ENCODE measurements around the gene P4HB. TPM values are rescaled to one million over a fixed set of nuclear protein-coding genes. Genes with fewer than 3 reads are reported as not detected.

Gene P4HB
- total RNA-seq, 2 experiments from 2014 or later = 319 to 347 TPM

DNA sequence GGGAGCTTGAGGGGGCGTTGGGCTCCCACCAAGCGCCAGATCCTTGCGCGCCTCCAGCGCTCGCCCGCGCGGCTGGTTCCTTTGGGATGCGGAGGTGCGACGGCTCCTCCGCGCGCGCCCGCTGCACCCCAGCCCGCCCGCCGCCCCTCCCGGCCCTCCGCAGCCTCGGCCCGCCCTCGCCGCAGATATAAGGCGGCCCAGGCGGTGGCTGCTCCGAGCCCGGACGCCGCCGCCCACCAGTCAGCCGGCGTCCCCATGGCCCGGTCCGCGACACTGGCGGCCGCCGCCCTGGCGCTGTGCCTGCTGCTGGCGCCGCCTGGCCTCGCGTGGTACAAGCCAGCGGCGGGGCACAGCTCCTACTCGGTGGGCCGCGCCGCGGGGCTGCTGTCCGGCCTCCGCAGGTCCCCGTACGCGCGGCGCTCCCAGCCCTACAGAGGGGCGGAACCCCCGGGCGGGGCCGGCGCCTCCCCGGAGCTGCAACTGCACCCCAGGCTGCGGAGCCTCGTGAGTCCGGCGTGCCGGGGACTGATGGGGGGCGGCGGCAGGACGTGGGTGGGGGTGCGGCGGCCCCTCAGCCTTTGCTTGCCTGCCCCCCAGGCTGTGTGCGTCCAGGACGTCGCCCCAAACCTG, 41.8 kb upstream of the P4HB start, which contains the start of gene NPB:
TSS of gene NPB (plus strand) at position 216 of the 630 bp plus-strand sequence. CDS start at position 256, 40 bp downstream.
- ATAC-seq (ENCODE audit: low read depth) (peak; percentile 52), DNase-seq (no peak)
- Mint-ChIP-seq H3K36me3 (peaks cover 9% of the 10 kb centered on the region), H3K4me1 (peaks cover 2% of the 10 kb centered on the region), H3K27me3 (peaks cover 11% of the 10 kb centered on the region), H3K27ac (no peak within 1 kb of the TSS), H3K9me3 (no peaks in the 10 kb centered on the region), H3K4me3 (no peak within 1 kb of the TSS)
- POLR2A ChIA-PET = interaction anchor here (2.3 kb wide), 1 partner anchor 10 kb away, joined by 7 read pairs; the partner anchor contains the start of genes ALYREF and ANAPC11

DNA sequence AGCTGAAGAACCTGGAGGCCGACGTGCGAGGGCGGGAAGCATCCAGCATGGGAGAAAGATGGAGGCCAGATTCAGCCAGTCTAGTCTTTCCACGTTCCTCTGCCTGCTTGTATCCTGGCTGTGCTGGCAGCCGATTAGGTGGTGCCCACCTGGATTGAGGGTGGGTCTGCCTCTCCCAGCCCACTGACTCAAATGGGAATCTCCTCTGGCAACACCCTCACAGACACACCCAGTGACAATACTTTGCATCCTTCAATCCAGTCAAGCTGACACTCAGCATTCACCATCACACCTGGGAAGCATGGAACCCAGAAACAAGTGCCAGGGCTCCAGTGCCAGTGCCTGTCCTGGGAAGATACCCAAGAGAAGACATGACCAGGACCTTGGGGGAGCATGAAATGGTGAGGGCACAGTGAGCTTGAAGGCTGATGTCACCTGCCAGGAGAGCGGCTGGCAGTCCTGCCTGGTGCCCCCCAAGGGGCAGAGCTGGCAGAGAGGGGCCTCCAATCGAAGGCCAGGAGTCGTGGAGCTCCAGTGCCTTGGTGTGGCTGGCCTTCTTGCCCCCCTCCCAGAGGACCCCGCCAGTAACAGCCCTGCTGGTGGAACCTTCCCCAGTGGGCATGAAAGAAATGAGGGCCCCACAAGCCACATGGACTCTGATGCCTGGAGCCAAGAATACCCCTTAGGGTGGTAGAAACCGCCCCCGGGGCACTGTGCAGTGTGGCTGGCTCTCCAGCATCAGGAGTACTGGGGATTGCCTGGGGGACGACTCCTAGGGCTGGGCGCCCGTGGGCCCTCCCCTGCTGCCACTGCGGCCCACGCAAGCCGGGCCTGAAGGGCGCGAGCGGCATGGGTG, 41.1 kb upstream of the P4HB start:
- Mint-ChIP-seq H3K9me3 (no peaks in the 10 kb centered on the region), H3K4me3 (no peak overlapping the region), H3K27me3 (peaks cover 11% of the 10 kb centered on the region), H3K36me3 (peaks cover 9% of the 10 kb centered on the region), H3K4me1 (peaks cover 2% of the 10 kb centered on the region), H3K27ac (no peak overlapping the region)
- ATAC-seq (ENCODE audit: low read depth) = peak; percentile 15
- POLR2A ChIA-PET = interaction anchor here (0.6 to 2.3 kb wide), 2 partner anchors 9 to 393 kb away, joined by 4 to 7 read pairs; partner anchors contain the start of genes ALYREF and ANAPC11
- no peak for DNase-seq

DNA sequence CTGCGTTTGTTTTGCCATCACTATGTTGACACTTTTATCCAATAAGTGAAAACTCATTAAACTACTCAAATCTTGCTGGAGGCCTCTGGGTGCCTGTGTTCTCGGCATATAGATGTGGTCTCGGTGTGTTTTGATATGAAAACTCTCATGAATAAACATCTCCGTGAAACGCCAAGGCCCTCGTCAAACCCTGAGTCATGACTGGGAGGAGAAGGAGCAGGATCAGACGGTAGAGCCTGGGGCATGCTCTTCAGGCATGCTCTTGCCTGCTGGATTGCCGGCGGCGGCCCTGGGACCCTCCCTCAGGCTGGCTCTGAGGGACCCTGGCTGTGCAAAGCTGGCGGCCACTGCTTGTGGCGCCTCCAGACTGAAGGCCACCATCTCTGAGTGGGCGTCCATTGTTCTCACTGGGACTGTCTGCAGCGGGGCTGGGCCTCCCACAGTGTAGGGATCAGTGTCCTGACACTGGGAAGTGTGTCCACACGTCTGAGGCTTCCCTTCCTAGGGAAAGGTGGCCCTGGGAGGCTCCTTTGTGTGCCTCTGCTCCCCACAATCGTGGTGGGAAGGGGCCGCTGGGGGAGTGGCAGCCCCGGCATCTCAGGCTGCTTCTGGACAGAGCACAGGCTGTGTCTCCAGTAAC, 40.0 kb upstream of the P4HB start:
- Mint-ChIP-seq H3K4me1 (peaks cover 2% of the 10 kb centered on the region), H3K27me3 (peaks cover 11% of the 10 kb centered on the region), H3K9me3 (no peaks in the 10 kb centered on the region), H3K27ac (no peak overlapping the region), H3K36me3 (peaks cover 9% of the 10 kb centered on the region), H3K4me3 (no peak overlapping the region)
- DNase-seq (no peak), ATAC-seq (ENCODE audit: low read depth) (no peak)
- POLR2A ChIA-PET = interaction anchor here (2.3 kb wide), 1 partner anchor 8 kb away, joined by 7 read pairs; the partner anchor contains the start of genes ALYREF and ANAPC11

DNA sequence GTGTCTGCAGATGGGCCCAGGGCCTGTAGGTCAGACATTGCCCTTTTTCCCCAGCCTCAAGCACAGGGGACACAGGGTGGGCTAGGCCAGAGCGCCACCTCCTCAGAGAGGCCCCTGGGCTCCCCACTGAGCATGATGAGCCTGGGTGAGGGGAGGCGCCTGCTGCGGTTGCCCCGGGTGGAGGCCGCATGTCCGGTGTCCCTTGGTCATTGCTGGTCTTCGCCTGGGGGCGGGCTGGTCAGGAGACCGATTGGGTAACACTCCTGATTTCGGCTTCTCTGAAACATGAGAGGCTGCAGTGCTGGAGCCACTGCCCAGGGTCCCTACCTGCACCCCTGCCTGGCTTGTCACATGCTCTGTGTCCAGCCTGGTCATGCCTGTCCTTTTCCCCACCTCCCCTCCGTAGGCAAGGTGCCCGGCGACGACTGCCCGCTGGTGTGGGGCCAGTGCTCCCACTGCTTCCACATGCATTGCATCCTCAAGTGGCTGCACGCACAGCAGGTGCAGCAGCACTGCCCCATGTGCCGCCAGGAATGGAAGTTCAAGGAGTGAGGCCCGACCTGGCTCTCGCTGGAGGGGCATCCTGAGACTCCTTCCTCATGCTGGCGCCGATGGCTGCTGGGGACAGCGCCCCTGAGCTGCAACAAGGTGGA, 39.3 kb upstream of the P4HB start:
- H3K9me3 Mint-ChIP-seq = no peaks in the 10 kb centered on the region
- no peak overlapping the region for H3K27ac Mint-ChIP-seq
- H3K36me3 Mint-ChIP-seq = peaks cover 9% of the 10 kb centered on the region
- POLR2A ChIA-PET = no interaction called here
- ATAC-seq (ENCODE audit: low read depth) (no peak), DNase-seq (no peak)
- H3K27me3 Mint-ChIP-seq = peaks cover 11% of the 10 kb centered on the region
- H3K4me1 Mint-ChIP-seq = peaks cover 2% of the 10 kb centered on the region
- no peak overlapping the region for H3K4me3 Mint-ChIP-seq

DNA sequence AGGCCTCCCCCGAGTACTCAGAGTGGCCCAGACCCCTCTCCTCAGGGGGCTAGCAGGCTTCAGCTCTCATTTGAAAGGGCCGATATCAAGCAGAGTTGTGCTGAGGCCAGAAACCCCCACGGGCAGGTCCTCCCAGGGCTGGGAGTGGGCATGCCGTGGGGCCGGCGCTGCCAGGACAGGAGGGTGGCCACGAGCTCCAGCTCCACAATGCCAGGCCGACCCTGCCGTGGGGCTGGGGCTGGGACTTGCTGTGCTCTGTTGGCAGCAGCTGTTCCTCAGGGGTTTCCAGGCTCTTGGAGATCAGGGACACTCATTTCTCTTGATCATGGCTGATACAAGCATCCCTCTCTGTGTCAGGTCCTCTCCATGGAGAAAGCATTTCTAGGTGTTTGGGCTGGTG, 38.5 kb upstream of the P4HB start:
- Mint-ChIP-seq H3K36me3 (peaks cover 9% of the 10 kb centered on the region), H3K4me1 (peaks cover 2% of the 10 kb centered on the region), H3K27ac (no peak overlapping the region), H3K27me3 (peaks cover 11% of the 10 kb centered on the region), H3K4me3 (no peak overlapping the region), H3K9me3 (no peaks in the 10 kb centered on the region)
- DNase-seq = no peak
- POLR2A ChIA-PET = no interaction called here
- ATAC-seq (ENCODE audit: low read depth) = no peak

DNA sequence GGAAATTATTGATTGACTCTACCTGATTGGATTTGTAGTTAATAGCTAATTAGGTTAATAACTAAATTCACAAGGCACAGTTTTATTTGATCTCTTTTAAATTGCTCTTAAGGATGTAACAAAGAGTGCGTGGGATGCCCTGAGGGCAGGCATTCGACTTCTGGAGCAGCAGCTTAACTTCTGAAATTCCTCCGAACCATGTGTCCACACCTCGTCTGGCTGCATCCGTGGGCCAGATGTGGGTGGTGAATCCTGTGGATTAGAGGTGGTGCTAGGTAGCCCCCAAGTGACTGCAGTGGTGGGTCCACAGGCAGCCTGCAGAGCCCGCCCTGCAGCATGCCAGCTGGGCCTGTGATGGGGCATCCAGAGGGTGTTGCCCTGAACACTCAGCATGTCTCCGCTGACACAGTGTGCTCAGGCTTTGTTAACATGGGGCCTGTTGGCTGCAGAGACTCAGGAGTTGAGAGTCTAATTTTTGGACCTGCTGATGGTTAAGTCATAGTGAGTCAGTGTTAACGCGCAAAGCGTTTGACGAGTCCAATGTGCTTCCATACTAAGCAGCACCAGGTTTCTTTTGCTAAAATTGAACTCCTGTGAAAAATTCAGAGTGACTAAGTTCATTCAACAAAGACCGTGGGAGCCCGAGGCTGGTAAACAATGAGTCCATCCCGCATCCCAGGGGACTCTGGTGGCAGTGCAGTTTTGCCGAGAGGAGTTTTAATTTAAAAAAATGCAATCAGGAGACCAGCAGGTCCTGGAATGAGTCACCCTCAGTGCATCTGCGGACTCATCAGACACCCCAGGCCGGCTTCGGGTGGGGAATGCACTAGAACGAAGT, 37.9 kb upstream of the P4HB start:
- peaks cover 11% of the 10 kb centered on the region for H3K27me3 Mint-ChIP-seq
- H3K9me3 Mint-ChIP-seq = no peaks in the 10 kb centered on the region
- no peak for ATAC-seq (ENCODE audit: low read depth)
- POLR2A ChIA-PET = interaction anchor here (0.7 kb wide), 1 partner anchor 13 kb away, joined by 3 read pairs; the partner anchor contains the start of gene PCYT2
- H3K36me3 Mint-ChIP-seq = peaks cover 9% of the 10 kb centered on the region
- no peak for DNase-seq
- H3K4me1 Mint-ChIP-seq = peaks cover 4% of the 10 kb centered on the region
- no peak overlapping the region for H3K4me3 Mint-ChIP-seq
- no peak overlapping the region for H3K27ac Mint-ChIP-seq

DNA sequence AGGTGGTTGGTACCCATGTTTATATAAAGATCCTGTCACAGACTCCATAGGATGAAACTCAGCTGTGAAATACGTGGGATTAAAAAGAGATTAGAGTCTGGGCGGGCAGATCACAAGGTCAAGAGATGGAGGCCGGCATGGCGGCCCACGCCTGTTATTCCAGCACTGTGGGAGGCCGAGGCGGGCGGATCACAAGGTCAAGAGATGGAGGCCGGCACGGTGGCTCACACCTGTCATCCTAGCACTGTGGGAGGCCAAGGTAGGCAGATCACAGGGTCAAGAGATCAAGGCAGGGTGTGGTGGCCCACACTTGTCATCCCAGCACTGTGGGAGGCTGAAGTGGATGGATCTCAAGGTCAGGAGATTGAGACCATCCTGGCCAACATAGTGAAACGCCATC, 35.1 kb upstream of the P4HB start:
- no peak for DNase-seq
- no peak for ATAC-seq (ENCODE audit: low read depth)
- POLR2A ChIA-PET = no interaction called here
- H3K4me1 Mint-ChIP-seq = peaks cover 1% of the 10 kb centered on the region
- H3K36me3 Mint-ChIP-seq = peaks cover 9% of the 10 kb centered on the region
- H3K9me3 Mint-ChIP-seq = no peaks in the 10 kb centered on the region
- H3K27me3 Mint-ChIP-seq = no peaks in the 10 kb centered on the region
- H3K4me3 Mint-ChIP-seq = no peak overlapping the region
- no peak overlapping the region for H3K27ac Mint-ChIP-seq

DNA sequence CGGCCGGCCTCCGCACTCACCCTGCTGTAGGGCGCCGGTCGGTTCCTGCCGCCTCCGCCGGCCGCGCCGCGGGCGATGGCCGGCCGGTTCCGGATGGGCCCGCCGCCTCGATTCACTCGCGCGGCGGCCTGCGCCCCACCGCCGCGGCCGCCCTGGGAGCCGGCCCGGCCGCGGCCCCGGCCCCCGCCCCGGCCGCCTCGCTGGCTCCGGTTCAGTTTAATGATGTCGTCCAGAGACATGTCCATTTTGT, 30.9 kb upstream of the P4HB start:
- Mint-ChIP-seq H3K27me3 (no peaks in the 10 kb centered on the region), H3K4me1 (peaks cover 9% of the 10 kb centered on the region), H3K36me3 (peaks cover 27% of the 10 kb centered on the region), H3K27ac (peak overlapping the region; percentile 99), H3K4me3 (peak overlapping the region; percentile 96), H3K9me3 (no peaks in the 10 kb centered on the region)
- DNase-seq (no peak), ATAC-seq (ENCODE audit: low read depth) (peak; percentile 14)
- POLR2A ChIA-PET = interaction anchor here (0.7 to 5.5 kb wide), 8 partner anchors 10 to 146 kb away, joined by 3 to 26 read pairs (median 10); partner anchors contain the start of genes ARHGDIA, DCXR, MAFG and NPB

DNA sequence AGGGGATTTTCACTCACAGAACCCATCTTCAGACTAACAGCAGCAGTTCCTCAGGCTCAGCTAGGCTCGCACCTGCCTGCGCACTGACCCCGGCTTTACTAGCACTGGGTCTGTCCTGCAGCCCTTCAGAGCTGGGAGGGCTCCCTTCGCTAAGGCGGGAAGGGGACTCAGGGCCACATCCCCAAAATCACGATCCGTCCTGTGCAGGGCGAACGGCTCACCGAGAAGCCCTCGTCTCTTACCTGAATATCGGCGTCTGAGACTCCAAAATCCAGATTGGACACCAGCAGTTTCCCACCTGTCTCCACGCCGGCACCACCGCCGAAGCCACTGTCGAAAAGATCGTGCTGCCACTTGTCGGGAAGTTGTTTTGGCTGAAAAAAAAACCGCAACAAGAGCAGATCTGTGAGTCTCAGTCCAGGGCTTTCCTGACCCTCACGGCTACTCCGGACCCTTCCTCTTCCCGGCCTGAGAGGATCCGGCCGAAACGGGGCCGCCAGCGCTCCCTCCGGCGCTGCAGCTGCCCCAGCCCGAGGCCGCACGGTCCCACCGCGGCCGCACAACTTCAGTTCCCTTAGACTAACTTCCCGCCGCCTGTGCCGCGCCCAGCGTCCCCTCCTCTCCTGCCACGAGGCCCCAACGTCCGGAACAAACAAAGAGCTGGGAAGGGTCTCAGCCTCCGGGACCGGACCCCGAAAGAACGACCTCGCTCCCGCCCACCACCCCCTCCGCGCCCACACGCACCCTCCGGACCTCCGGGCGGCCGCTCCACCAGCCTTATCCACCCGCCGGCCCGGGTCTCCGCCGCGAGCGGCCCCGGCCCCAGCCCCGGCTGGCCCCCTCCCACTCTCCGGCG, 30.3 kb upstream of the P4HB start:
- H3K9me3 Mint-ChIP-seq = no peaks in the 10 kb centered on the region
- H3K36me3 Mint-ChIP-seq = peaks cover 29% of the 10 kb centered on the region
- DNase-seq (peak; percentile 58), ATAC-seq (ENCODE audit: low read depth) (no peak)
- no peaks in the 10 kb centered on the region for H3K27me3 Mint-ChIP-seq
- peak overlapping the region; percentile 87 for H3K4me3 Mint-ChIP-seq
- POLR2A ChIA-PET = interaction anchor here (0.7 to 5.5 kb wide), 5 partner anchors 14 to 147 kb away, joined by 3 to 26 read pairs (median 5); partner anchors contain the start of genes ARHGDIA and DCXR
- peaks cover 11% of the 10 kb centered on the region for H3K4me1 Mint-ChIP-seq
- peak overlapping the region; percentile 94 for H3K27ac Mint-ChIP-seq

DNA sequence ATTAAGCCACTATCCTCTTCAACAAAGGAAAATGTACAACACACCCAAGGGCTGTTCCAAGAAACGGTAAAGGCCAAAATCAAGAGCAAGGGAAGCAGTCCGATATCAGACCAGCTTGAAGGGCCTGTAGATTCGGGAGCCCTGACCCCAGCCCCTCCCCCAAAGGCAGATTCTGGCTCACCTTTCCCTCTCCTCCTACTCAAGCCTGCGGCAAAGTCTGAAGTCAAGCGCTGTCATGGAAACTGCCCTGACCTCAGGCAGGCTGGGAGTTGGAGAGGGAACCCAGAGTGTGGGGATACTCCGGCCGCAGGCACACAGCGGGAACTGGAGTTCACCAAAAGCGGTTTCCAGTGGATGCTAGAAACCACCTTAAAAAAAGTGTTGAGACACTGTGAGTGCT, 29.3 kb upstream of the P4HB start:
- Mint-ChIP-seq H3K27me3 (no peaks in the 10 kb centered on the region), H3K4me1 (peaks cover 12% of the 10 kb centered on the region), H3K27ac (peak overlapping the region; percentile 94), H3K4me3 (peak overlapping the region; percentile 87), H3K9me3 (no peaks in the 10 kb centered on the region), H3K36me3 (peaks cover 36% of the 10 kb centered on the region)
- no peak for ATAC-seq (ENCODE audit: low read depth)
- POLR2A ChIA-PET = interaction anchor here (1.0 to 5.5 kb wide), 2 partner anchors 20 to 38 kb away, joined by 3 to 26 read pairs; partner anchors contain the start of gene ARHGDIA
- DNase-seq = no peak

DNA sequence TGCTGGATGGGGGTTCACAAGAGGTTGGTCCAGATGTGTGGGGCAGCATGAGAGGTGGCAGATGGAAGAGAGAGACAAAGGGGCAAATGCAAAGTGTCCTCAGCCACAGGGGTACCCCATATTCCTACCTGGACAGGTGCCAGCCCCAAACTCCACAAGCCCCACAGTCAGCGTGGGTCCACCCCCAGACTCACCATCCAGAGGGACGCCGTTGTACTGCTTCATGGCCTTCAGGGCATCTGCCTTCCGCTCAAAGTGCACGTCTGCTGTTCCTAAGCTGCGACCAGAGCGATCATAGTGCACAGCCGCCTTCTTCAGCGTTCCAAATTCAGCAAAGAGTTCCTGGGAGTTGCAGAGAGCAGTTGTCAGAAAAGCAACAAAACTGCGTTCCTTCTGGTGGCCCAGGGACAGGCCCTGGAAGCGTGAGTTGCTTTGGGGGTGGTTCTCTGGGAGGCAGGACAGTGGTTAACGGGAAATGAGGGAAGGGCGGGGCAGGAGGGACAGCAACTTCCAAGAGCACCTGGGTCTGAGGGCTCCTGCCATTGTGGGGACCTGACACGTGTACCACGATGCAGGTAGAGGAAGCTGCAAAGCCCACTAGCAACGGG, 28.8 kb upstream of the P4HB start:
- no peaks in the 10 kb centered on the region for H3K27me3 Mint-ChIP-seq
- DNase-seq = no peak

More for the DNA sequence above, 28.8 kb upstream of the P4HB start:
- ATAC-seq (ENCODE audit: low read depth) = no peak
- POLR2A ChIA-PET = interaction anchor here (1.0 to 5.5 kb wide), 2 partner anchors 19 to 39 kb away, joined by 3 to 26 read pairs; partner anchors contain the start of gene ARHGDIA
- Mint-ChIP-seq H3K4me1 (peaks cover 12% of the 10 kb centered on the region), H3K27ac (peak overlapping the region; percentile 83), H3K36me3 (peaks cover 39% of the 10 kb centered on the region), H3K9me3 (no peaks in the 10 kb centered on the region), H3K4me3 (peak overlapping the region; percentile 87)

Measured in activated naive CD8-positive, alpha-beta T cell treated with anti-CD3 and anti-CD28 coated beads, Interleukin-2, amount 10 ng/mL, durations not matched to agents 7 days and 5 days (primary cell).